Aorta (tissue), 5 donors: ENCODE data around the gene FAM131B. TPM values are rescaled to one million over a fixed set of nuclear protein-coding genes. Genes with fewer than 3 reads are reported as not detected.
A peak's percentile ranks its signal among the peaks of the same experiment; 100 is the strongest.

Experiments
- ATAC-seq: fragments of 200-7000 bp; cut with Tn5 transposase; one replicate; pipeline ENCODE4 v1.9.1; 2022; ENCODE audit warnings: moderate library complexity; ENCODE audit not compliant: low FRiP score
- DNase-seq, 2 donors: peaks; one replicate each; pipeline ENCODE4 v3.0.0-alpha.2; 2020
- H3K27ac ChIP-seq, 2 donors: one replicate each; pipeline ENCODE4 v1.5.1; 2013; ENCODE audit warnings: low read length in 2 of 2, mild to moderate bottlenecking in 2 of 2, moderate library complexity in 2 of 2, control low read depth in 1 of 2, inconsistent platforms in 1 of 2, low read depth in 1 of 2
- H3K27me3 ChIP-seq, 2 donors: one replicate each; pipeline ENCODE4 v1.6.1; 2013; ENCODE audit warnings: control low read depth in 1 of 2, low read length in 1 of 2, mild to moderate bottlenecking in 1 of 2, moderate library complexity in 1 of 2; ENCODE audit not compliant: insufficient read depth in 2 of 2, control insufficient read depth in 1 of 2
- H3K36me3 ChIP-seq, 2 donors: one replicate each; pipeline ENCODE4 v1.6.1; 2013; ENCODE audit warnings: control low read depth in 1 of 2, low read length in 1 of 2, mild to moderate bottlenecking in 1 of 2; ENCODE audit not compliant: insufficient read depth in 2 of 2, control insufficient read depth in 1 of 2
- H3K4me1 ChIP-seq, 2 donors: one replicate each; pipeline ENCODE4 v1.6.1; 2013; ENCODE audit warnings: low read length in 2 of 2, control low read depth in 1 of 2, mild to moderate bottlenecking in 1 of 2, moderate library complexity in 1 of 2; ENCODE audit not compliant: insufficient read depth in 2 of 2, control insufficient read depth in 1 of 2
- H3K4me3 ChIP-seq, 2 donors: one replicate each; pipeline ENCODE4 v1.5.1; 2013; ENCODE audit warnings: low read length in 2 of 2, control low read depth in 1 of 2, mild to moderate bottlenecking in 1 of 2
- H3K9me3 ChIP-seq: one replicate; pipeline ENCODE4 v1.6.1; 2013; ENCODE audit warnings: mild to moderate bottlenecking, low read length; ENCODE audit not compliant: control insufficient read depth
- WGBS, 2 donors: extraction: QIAGEN DNeasy Blood & Tissue Kit; methylation state at CpG; one replicate each; pipeline ENCODE4 v1.1.7; 2013; 5-methylcytosine and 5-hydroxymethylcytosine counted together
- intact Hi-C, 2 donors: fragments of 100-400 bp; cut with DNase I; formaldehyde crosslinking; loops; one replicate each; pipeline versions ENCODE4 v1.14.2 to v1.15.0; 2022
- microRNA-seq, 2 donors: library from miRNA; unstranded; fragments of <30 nt; microRNA quantifications; one replicate each; pipeline ENCODE4 v1.2.0, GENCODE V29; 2020
- polyA plus RNA-seq, 2 donors: library from polyadenylated mRNA; stranded (reverse); fragments of 200-250 nt; gene quantifications; one replicate each; pipeline ENCODE4 v1.2.3, GENCODE V29; 2013
- total RNA-seq, 2 donors: library from RNA; stranded (reverse); fragmentation: NEBNext Ultra II Directional; extraction: Animal tissue kit (Norgen Biotek cat#: 25700); gene quantifications; one replicate each; pipeline ENCODE4 v1.2.1, GENCODE V29; 2021
- donor health status: healthy with polysubstance abuse.
- donor health status: Bipolar disorder and iron deficiency.
- donor health status: DM: no; HTN: no; CAD: no.
- donor health status: DM: no; HTN: no; CAD: no.
- donor health status: DM: yes; HTN: yes; CAD: no.

Gene FAM131B
- total and polyA plus RNA-seq, 4 donors = 0.41 to 3.8 (median 1.9) TPM

DNA sequence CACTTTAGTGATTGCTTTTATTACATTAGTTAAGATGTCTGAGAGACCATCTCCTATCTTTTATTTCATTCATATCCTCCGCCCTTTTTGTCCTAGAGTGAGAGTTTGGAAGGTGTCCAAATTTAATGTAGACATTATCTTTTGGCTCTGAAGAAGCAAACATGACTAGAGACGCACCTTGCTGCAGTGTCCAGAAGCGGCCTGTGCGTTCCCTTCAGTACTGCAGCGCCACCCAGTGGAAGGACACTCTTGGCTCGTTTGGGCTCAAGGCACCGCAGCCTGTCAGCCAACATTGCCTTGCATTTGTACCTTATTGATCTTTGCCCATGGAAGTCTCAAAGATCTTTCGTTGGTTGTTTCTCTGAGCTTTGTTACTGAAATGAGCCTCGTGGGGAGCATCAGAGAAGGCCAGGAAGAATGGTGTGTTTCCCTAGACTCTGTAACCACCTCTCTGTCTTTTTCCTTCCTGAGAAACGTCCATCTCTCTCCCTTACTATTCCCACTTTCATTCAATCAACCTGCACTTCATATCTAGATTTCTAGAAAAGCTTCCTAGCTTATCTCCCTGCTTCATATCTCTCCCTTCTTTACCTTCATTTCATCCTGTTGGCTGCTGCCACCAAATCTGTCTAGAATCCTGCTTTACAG is 57.0 kb downstream of the FAM131B start:
- WGBS, 2 donors = 57 to 60% methylated on average over 10 of the region's 10 CpGs
- H3K36me3 ChIP-seq = peaks cover 13 to 18% of the 10 kb centered on the region in 2 donors
- no peak overlapping the region for H3K4me3 ChIP-seq
- ATAC-seq = peak; percentile 62
- intact Hi-C loops = loop anchor here in 1 of 2 donors (2.0 kb wide), 1 partner anchor 65 kb away; no protein-coding TSS in a partner anchor
- H3K27me3 ChIP-seq = no peaks in the 10 kb centered on the region
- no peak overlapping the region for H3K27ac ChIP-seq
- H3K9me3 ChIP-seq = no peaks in the 10 kb centered on the region
- no peaks in the 10 kb centered on the region for H3K4me1 ChIP-seq
- peak; percentile 71 to 88 for DNase-seq

DNA sequence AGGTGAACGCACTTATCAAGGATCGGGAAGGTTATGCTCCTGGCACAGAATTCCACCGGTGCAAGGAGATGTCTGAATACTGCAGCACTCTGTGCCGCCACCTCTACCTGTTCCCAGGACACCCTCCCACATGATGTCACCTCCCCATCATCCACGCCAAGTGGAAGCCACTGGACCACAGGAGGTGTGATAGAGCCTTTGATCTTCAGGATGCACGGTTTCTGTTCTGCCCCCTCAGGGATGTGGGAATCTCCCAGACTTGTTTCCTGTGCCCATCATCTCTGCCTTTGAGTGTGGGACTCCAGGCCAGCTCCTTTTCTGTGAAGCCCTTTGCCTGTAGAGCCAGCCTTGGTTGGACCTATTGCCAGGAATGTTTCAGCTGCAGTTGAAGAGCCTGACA is 57.6 kb downstream of the FAM131B start:
- 87 to 88% methylated on average over 6 of the region's 6 CpGs for WGBS, 2 donors
- no peaks in the 10 kb centered on the region for H3K4me1 ChIP-seq
- DNase-seq (no peak), ATAC-seq (no peak)
- no peak overlapping the region for H3K4me3 ChIP-seq
- intact Hi-C loops = loop anchor here (2.0 to 5.0 kb wide), 2 partner anchors 63 to 64 kb away; no protein-coding TSS in a partner anchor
- H3K36me3 ChIP-seq = peaks cover 13 to 21% of the 10 kb centered on the region in 2 donors
- H3K27me3 ChIP-seq = no peaks in the 10 kb centered on the region
- no peaks in the 10 kb centered on the region for H3K9me3 ChIP-seq
- H3K27ac ChIP-seq = no peak overlapping the region

DNA sequence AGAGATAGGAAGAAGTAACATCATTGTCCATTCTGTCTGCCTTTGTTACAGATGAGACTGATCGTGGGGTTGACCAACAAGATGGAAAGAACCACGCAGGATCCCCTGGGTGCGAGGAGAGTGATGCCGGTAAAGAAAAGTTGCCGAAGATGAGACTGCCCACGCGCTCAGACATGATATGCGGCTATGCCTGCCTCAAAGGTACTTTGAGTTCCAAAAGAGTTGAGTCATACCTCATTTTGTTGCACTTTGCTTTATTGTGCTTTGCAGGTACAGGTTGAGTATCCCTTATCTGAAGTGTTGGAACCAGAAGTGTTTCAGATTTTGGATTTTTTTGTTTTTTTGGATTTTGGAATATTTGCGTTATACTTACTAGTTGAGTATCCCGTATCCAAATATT is 58.8 kb downstream of the FAM131B start:
- intact Hi-C loops = loop anchor here (2.0 to 5.0 kb wide), 2 partner anchors 61 to 63 kb away; no protein-coding TSS in a partner anchor
- Histone ChIP-seq H3K27me3 (no peaks in the 10 kb centered on the region), H3K9me3 (no peaks in the 10 kb centered on the region), H3K36me3 (peaks cover 13 to 21% of the 10 kb centered on the region in 2 donors), H3K4me3 (no peak overlapping the region), H3K27ac (no peak overlapping the region), H3K4me1 (no peaks in the 10 kb centered on the region)
- ATAC-seq (no peak), DNase-seq (no peak)
- 94 to 97% methylated on average over 10 of the region's 10 CpGs for WGBS, 2 donors

Small RNAs within 50 kb of the gene (microRNA-seq; reads per million reads assigned to microRNA genes)
- gene MIR6892 = 0.99 to 4.2 reads per million in 2 donors

Other genes starting within 250 kb of the FAM131B start
- gene PIP, start 230.6 kb downstream of the FAM131B start, total RNA-seq = not detected
- gene PIP, start 230.6 kb downstream of the FAM131B start, polyA plus RNA-seq = not detected
- gene TAS2R39, start 179.3 kb downstream of the FAM131B start, total RNA-seq = not detected
- not detected for gene TAS2R39, start 179.3 kb downstream of the FAM131B start, polyA plus RNA-seq
- gene TAS2R40, start 140.7 kb downstream of the FAM131B start, total RNA-seq = not detected
- gene TAS2R40, start 140.7 kb downstream of the FAM131B start, polyA plus RNA-seq = not detected
- gene GSTK1, start 99.3 kb downstream of the FAM131B start, total RNA-seq = 100 to 1,000 TPM in 1 of 2 donors, 10 to 100 TPM in 1; 75.6 to 123 TPM
- gene GSTK1, start 99.3 kb downstream of the FAM131B start, polyA plus RNA-seq = 100 to 1,000 TPM in 1 of 2 donors, 10 to 100 TPM in 1; 99.5 to 172 TPM
- gene TMEM139, start 77.8 kb downstream of the FAM131B start, total RNA-seq = 1 to 10 TPM in 1 of 2 donors, under 1 TPM in 1; 0.32 to 1.2 TPM
- gene TMEM139, start 77.8 kb downstream of the FAM131B start, polyA plus RNA-seq = 10 to 100 TPM in 1 of 2 donors, under 1 TPM in 1; 0.10 to 17.3 TPM
- 10 to 100 TPM; 21.7 to 23.9 TPM for gene CASP2, start 74.4 kb downstream of the FAM131B start, total RNA-seq
- gene CASP2, start 74.4 kb downstream of the FAM131B start, polyA plus RNA-seq = 1 to 10 TPM; 2.6 to 5.9 TPM
- gene CLCN1, start 46.6 kb downstream of the FAM131B start, total RNA-seq = not detected
- not detected for gene CLCN1, start 46.6 kb downstream of the FAM131B start, polyA plus RNA-seq
- gene ZYX, start 18.6 kb upstream of the FAM131B start, total RNA-seq = 100 to 1,000 TPM; 307 to 499 TPM
- gene ZYX, start 18.6 kb upstream of the FAM131B start, polyA plus RNA-seq = 100 to 1,000 TPM; 131 to 305 TPM
- under 1 TPM; 0.21 to 0.45 TPM for gene EPHA1, start 46.1 kb upstream of the FAM131B start, total RNA-seq
- gene EPHA1, start 46.1 kb upstream of the FAM131B start, polyA plus RNA-seq = 1 to 10 TPM in 1 of 2 donors, under 1 TPM in 1; 0.20 to 1.9 TPM
- 1 to 10 TPM; 1.2 to 2.7 TPM for gene TAS2R60, start 80.7 kb upstream of the FAM131B start, total RNA-seq
- not detected for gene TAS2R60, start 80.7 kb upstream of the FAM131B start, polyA plus RNA-seq
- gene TAS2R41, start 115.2 kb upstream of the FAM131B start, total RNA-seq = 1 to 10 TPM in 1 of 2 donors, under 1 TPM in 1; 0.69 to 1.0 TPM
- gene TAS2R41, start 115.2 kb upstream of the FAM131B start, polyA plus RNA-seq = not detected
- gene CTAGE15, start 209.1 kb upstream of the FAM131B start, total RNA-seq = under 1 TPM in 1 of 2 donors, not detected in 1; 0.99 TPM
- gene CTAGE15, start 209.1 kb upstream of the FAM131B start, polyA plus RNA-seq = not detected